ENCODE results near the gene CCL11. TPM values are rescaled to one million over a fixed set of nuclear protein-coding genes. Genes with fewer than 3 reads are reported as not detected.

Gene CCL11
- total RNA-seq, 4 donors from 2014 or later, result not detected

GRCh38 chr17:34243364-34244320, 41.9 kb upstream of the CCL11 start:
- H3K9me3 ChIP-seq, result no peaks in the 10 kb centered on the region
- TF ChIP-seq CTCF (IDR thresholded peaks at IDR 0.05) (no peak), POLR2A (IDR thresholded peaks at IDR 0.05) (no peak)
- no peak for DNase-seq
- no peak overlapping the region for H3K27ac ChIP-seq
- intact Hi-C loops (cut with DNase I), result no loop called here
- no peaks in the 10 kb centered on the region for H3K27me3 ChIP-seq
- no peak overlapping the region for H3K4me3 ChIP-seq (replicated peaks in 1 of 3)
- 80 to 83% methylated on average over 7 of the region's 7 CpGs for WGBS, 2 donors
- H3K4me1 ChIP-seq, result peaks cover 2 to 36% of the 10 kb centered on the region in 2 donors
- no peaks in the 10 kb centered on the region for H3K36me3 ChIP-seq

GRCh38 chr17:34245351-34245905, 40.1 kb upstream of the CCL11 start:
- no peak overlapping the region for H3K27ac ChIP-seq
- WGBS, 2 donors, result 88% methylated on average over 6 of the region's 6 CpGs
- no peak overlapping the region for H3K4me3 ChIP-seq (replicated peaks in 1 of 3)
- peaks cover 15 to 50% of the 10 kb centered on the region in 2 donors for H3K4me1 ChIP-seq
- H3K9me3 ChIP-seq, result no peaks in the 10 kb centered on the region
- no peaks in the 10 kb centered on the region for H3K36me3 ChIP-seq
- DNase-seq, result no peak
- intact Hi-C loops (cut with DNase I), result no loop called here
- H3K27me3 ChIP-seq, result no peaks in the 10 kb centered on the region
- TF ChIP-seq POLR2A (IDR thresholded peaks at IDR 0.05), result no peak
- TF ChIP-seq CTCF (IDR thresholded peaks at IDR 0.05), result no peak

GRCh38 chr17:34246446-34246845, 39.1 kb upstream of the CCL11 start:
- 88% methylated on average over 1 of the region's 1 CpG for WGBS, 2 donors
- Histone ChIP-seq H3K9me3 (no peaks in the 10 kb centered on the region), H3K4me1 (peaks cover 24 to 53% of the 10 kb centered on the region in 2 donors), H3K27ac (no peak overlapping the region), H3K27me3 (no peaks in the 10 kb centered on the region), H3K36me3 (no peaks in the 10 kb centered on the region), H3K4me3 (replicated peaks in 1 of 3) (no peak overlapping the region)
- DNase-seq, result no peak
- intact Hi-C loops (cut with DNase I), result no loop called here
- TF ChIP-seq CTCF (IDR thresholded peaks at IDR 0.05), result no peak
- TF ChIP-seq POLR2A (IDR thresholded peaks at IDR 0.05), result no peak

- intact Hi-C loops (cut with DNase I), result no loop called here
- H3K27ac ChIP-seq, result no peak overlapping the region
- WGBS, 2 donors, result 78 to 86% methylated on average over 3 of the region's 3 CpGs
Measured at GRCh38 chr17:34246881-34247280, 38.7 kb upstream of the CCL11 start.

More at GRCh38 chr17:34246881-34247280, 38.7 kb upstream of the CCL11 start:
- H3K9me3 ChIP-seq, result no peaks in the 10 kb centered on the region
- no peak for DNase-seq
- TF ChIP-seq CTCF (IDR thresholded peaks at IDR 0.05) (no peak), POLR2A (IDR thresholded peaks at IDR 0.05) (no peak)
- H3K36me3 ChIP-seq, result no peaks in the 10 kb centered on the region
- H3K4me3 ChIP-seq (replicated peaks in 1 of 3), result no peak overlapping the region
- peaks cover 28 to 53% of the 10 kb centered on the region in 2 donors for H3K4me1 ChIP-seq
- no peaks in the 10 kb centered on the region for H3K27me3 ChIP-seq
